ENCODE measurements around the gene BCAN. TPM values are rescaled to one million over a fixed set of nuclear protein-coding genes. Genes with fewer than 3 reads are reported as not detected.
A peak's percentile ranks its signal among the peaks of the same experiment; 100 is the strongest.
"Not testable (repeated sequence)": the region's sequence is repeated elsewhere in the genome, so short reads cannot be mapped to it uniquely, and the experiment has no call there.

BCAN gene
- total and polyA plus RNA-seq, 5 donors = 0.20 to 0.29 (median 0.23) TPM; not detected in 2

GRCh38 chr1:156631152-156631551, 10.8 kb upstream of the BCAN start:
- H3K4me1 ChIP-seq (ENCODE audit: control insufficient read depth, insufficient read depth, low read length); H3K9me3 ChIP-seq (ENCODE audit: control insufficient read depth, low read length); intact Hi-C loops (cut with DNase I); ATAC-seq; H3K27me3 ChIP-seq (ENCODE audit: control insufficient read depth, insufficient read depth); H3K4me3 ChIP-seq (ENCODE audit: low read length); DNase-seq; H3K27ac ChIP-seq (ENCODE audit: low read length): not testable (repeated sequence)
- 48% methylated on average over 9 of the region's 9 CpGs for WGBS

- intact Hi-C loops (cut with DNase I) = no loop called here
- ATAC-seq (no peak), DNase-seq (no peak)
- Histone ChIP-seq H3K4me1 (ENCODE audit: control insufficient read depth, insufficient read depth, low read length) (no peaks in the 10 kb centered on the region), H3K9me3 (ENCODE audit: control insufficient read depth, low read length) (no peaks in the 10 kb centered on the region), H3K4me3 (ENCODE audit: low read length) (no peak overlapping the region), H3K27ac (ENCODE audit: low read length) (no peak overlapping the region), H3K27me3 (ENCODE audit: control insufficient read depth, insufficient read depth) (no peaks in the 10 kb centered on the region)
- WGBS = 63% methylated on average over 3 of the region's 3 CpGs
Measured at GRCh38 chr1:156632355-156632754, 9.6 kb upstream of the BCAN start.

GRCh38 chr1:156638189-156638985, 3.5 kb upstream of the BCAN start:
- Histone ChIP-seq H3K27ac (ENCODE audit: low read length) (no peak overlapping the region), H3K27me3 (ENCODE audit: control insufficient read depth, insufficient read depth) (no peaks in the 10 kb centered on the region), H3K4me3 (ENCODE audit: low read length) (no peak overlapping the region), H3K4me1 (ENCODE audit: control insufficient read depth, insufficient read depth, low read length) (no peaks in the 10 kb centered on the region), H3K9me3 (ENCODE audit: control insufficient read depth, low read length) (no peaks in the 10 kb centered on the region)
- WGBS = 47% methylated on average over 8 of the region's 8 CpGs
- DNase-seq (no peak), ATAC-seq (no peak)
- intact Hi-C loops (cut with DNase I) = no loop called here

- ATAC-seq = no peak
- Histone ChIP-seq H3K4me3 (ENCODE audit: low read length) (no peak overlapping the region), H3K27me3 (ENCODE audit: control insufficient read depth, insufficient read depth) (no peaks in the 10 kb centered on the region), H3K9me3 (ENCODE audit: control insufficient read depth, low read length) (no peaks in the 10 kb centered on the region), H3K4me1 (ENCODE audit: control insufficient read depth, insufficient read depth, low read length) (no peaks in the 10 kb centered on the region), H3K27ac (ENCODE audit: low read length) (no peak overlapping the region)
- intact Hi-C loops (cut with DNase I) = no loop called here
- WGBS = 63% methylated on average over 6 of the region's 6 CpGs
- DNase-seq = no peak
Measured at GRCh38 chr1:156639601-156640101, 2.3 kb upstream of the BCAN start.

- no peaks in the 10 kb centered on the region for H3K4me1 ChIP-seq (ENCODE audit: control insufficient read depth, insufficient read depth, low read length)
- H3K27me3 ChIP-seq (ENCODE audit: control insufficient read depth, insufficient read depth) = no peaks in the 10 kb centered on the region
- no peak overlapping the region for H3K4me3 ChIP-seq (ENCODE audit: low read length)
- 40% methylated on average over 6 of the region's 6 CpGs for WGBS
- H3K27ac ChIP-seq (ENCODE audit: low read length) = no peak overlapping the region
- ATAC-seq (no peak), DNase-seq (no peak)
- no peaks in the 10 kb centered on the region for H3K9me3 ChIP-seq (ENCODE audit: control insufficient read depth, low read length)
- intact Hi-C loops (cut with DNase I) = no loop called here
Measured at GRCh38 chr1:156640842-156641706, 843 bp upstream of the BCAN start.

- peak overlapping the region; percentile 56 for H3K4me3 ChIP-seq (ENCODE audit: low read length)
- peak; percentile 17 to 20 for ATAC-seq
- WGBS = 16% methylated on average over 40 of the region's 40 CpGs
- intact Hi-C loops (cut with DNase I) = no loop called here
- no peak for DNase-seq
- H3K9me3 ChIP-seq (ENCODE audit: control insufficient read depth, low read length) = no peaks in the 10 kb centered on the region
- H3K4me1 ChIP-seq (ENCODE audit: control insufficient read depth, insufficient read depth, low read length) = no peaks in the 10 kb centered on the region
- H3K27ac ChIP-seq (ENCODE audit: low read length) = no peak overlapping the region
- no peaks in the 10 kb centered on the region for H3K27me3 ChIP-seq (ENCODE audit: control insufficient read depth, insufficient read depth)
Measured at GRCh38 chr1:156642265-156643048, 540 bp downstream of the BCAN start.

GRCh38 chr1:156643049-156643777, 1.3 kb downstream of the BCAN start:
- intact Hi-C loops (cut with DNase I) = no loop called here
- DNase-seq (no peak), ATAC-seq (no peak)
- 61% methylated on average over 7 of the region's 7 CpGs for WGBS
- Histone ChIP-seq H3K27ac (ENCODE audit: low read length) (no peak overlapping the region), H3K9me3 (ENCODE audit: control insufficient read depth, low read length) (no peaks in the 10 kb centered on the region), H3K27me3 (ENCODE audit: control insufficient read depth, insufficient read depth) (no peaks in the 10 kb centered on the region), H3K4me3 (ENCODE audit: low read length) (no peak overlapping the region), H3K4me1 (ENCODE audit: control insufficient read depth, insufficient read depth, low read length) (no peaks in the 10 kb centered on the region)

- H3K9me3 ChIP-seq (ENCODE audit: control insufficient read depth, low read length) = no peaks in the 10 kb centered on the region
- H3K4me1 ChIP-seq (ENCODE audit: control insufficient read depth, insufficient read depth, low read length) = no peaks in the 10 kb centered on the region
- no peaks in the 10 kb centered on the region for H3K27me3 ChIP-seq (ENCODE audit: control insufficient read depth, insufficient read depth)
- ATAC-seq (no peak), DNase-seq (no peak)
- intact Hi-C loops (cut with DNase I) = no loop called here
- H3K27ac ChIP-seq (ENCODE audit: low read length) = no peak overlapping the region
- WGBS = 72% methylated on average over 7 of the region's 7 CpGs
- no peak overlapping the region for H3K4me3 ChIP-seq (ENCODE audit: low read length)
Measured at GRCh38 chr1:156643778-156644092, 1.8 kb downstream of the BCAN start.

- ATAC-seq (no peak), DNase-seq (no peak)
- H3K27me3 ChIP-seq (ENCODE audit: control insufficient read depth, insufficient read depth) = no peaks in the 10 kb centered on the region
- intact Hi-C loops (cut with DNase I) = no loop called here
- no peak overlapping the region for H3K4me3 ChIP-seq (ENCODE audit: low read length)
- no peaks in the 10 kb centered on the region for H3K4me1 ChIP-seq (ENCODE audit: control insufficient read depth, insufficient read depth, low read length)
- 81% methylated on average over 3 of the region's 3 CpGs for WGBS
- no peaks in the 10 kb centered on the region for H3K9me3 ChIP-seq (ENCODE audit: control insufficient read depth, low read length)
- no peak overlapping the region for H3K27ac ChIP-seq (ENCODE audit: low read length)
Measured at GRCh38 chr1:156644146-156644545, 2.2 kb downstream of the BCAN start.

GRCh38 chr1:156644640-156645039, 2.7 kb downstream of the BCAN start:
- 42% methylated on average over 1 of the region's 1 CpG for WGBS
- Histone ChIP-seq H3K27me3 (ENCODE audit: control insufficient read depth, insufficient read depth) (no peaks in the 10 kb centered on the region), H3K27ac (ENCODE audit: low read length) (no peak overlapping the region), H3K4me1 (ENCODE audit: control insufficient read depth, insufficient read depth, low read length) (no peaks in the 10 kb centered on the region), H3K9me3 (ENCODE audit: control insufficient read depth, low read length) (no peaks in the 10 kb centered on the region), H3K4me3 (ENCODE audit: low read length) (no peak overlapping the region)
- intact Hi-C loops (cut with DNase I) = no loop called here
- ATAC-seq = no peak
- no peak for DNase-seq
